ENCODE measurements around the gene DECR2. TPM values are rescaled to one million over a fixed set of nuclear protein-coding genes. Genes with fewer than 3 reads are reported as not detected.

DECR2 gene
- total and polyA plus RNA-seq, 2 of the 13 experiments (the other 11 are each of a cell fraction or from before 2014, with no cell fraction given) = 36.3 to 44.6 TPM

DNA sequence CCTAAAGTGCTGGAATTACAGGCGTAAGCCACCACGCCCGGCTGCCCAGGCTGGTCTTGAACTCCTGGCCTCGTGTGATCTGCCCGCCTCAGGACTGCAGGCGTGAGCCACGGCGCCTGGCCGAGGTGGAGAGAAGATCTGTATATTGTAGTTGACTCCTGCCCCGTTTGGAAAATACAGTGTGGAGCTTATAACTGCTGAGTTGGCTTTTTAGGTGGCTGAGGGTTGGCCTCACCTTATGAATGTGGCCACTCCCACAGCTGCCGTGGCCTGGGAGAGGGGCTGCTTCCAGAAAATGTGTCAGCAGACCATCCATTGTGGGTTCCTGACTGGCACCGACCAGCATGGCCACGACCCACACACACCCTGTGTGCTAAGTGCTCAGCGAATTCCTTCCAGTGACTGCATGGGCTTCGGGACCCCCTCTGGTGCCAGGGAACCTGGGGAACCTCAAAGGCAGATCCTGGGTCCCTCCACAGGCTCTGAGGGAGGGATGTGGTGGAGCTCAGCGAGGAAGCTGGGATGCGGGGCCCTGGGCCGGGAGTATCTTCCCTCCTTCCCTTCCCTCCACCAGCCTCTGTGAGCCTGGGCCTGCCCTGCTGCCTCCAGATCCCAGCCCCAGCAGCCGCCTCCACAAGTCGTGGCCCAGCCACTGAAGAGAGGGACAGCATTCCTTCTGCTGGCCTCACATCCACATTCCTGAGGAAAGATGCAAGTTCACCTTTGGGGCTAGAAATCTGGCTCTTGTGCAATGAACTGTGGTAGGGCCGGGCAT, 12.9 kb downstream of the DECR2 start:
- in situ Hi-C loops (cut with HindIII; ENCODE audit: extremely low pct_ligation_motif_present, low pct_unique_long_range_greater_than_20kb) = no loop called here
- intact Hi-C loops (cut with micrococcal nuclease; ENCODE audit: unreplicated experiment) = no loop called here
- no TSS peak for BruUV-seq (replicated peaks)
- WGBS (ENCODE audit: low lambda C conversion rate) = 67% methylated on average over 11 of the region's 21 CpGs
- no peak for DNase-seq (ENCODE audit: low spot score)
- H3K27ac ChIP-seq (ENCODE audit: extremely low read length, insufficient read depth, low read length) = no peak overlapping the region
- ChIA-PET POLR2A (interaction anchor here (1.3 to 3.0 kb wide), 4 partner anchors 9 to 87 kb away, joined by 3 to 15 read pairs (median 6); partner anchors contain the start of gene DECR2), CTCF (ENCODE audit: low intra/inter-chr PET ratio, low total read pairs) (no interaction called here)
- H3K9me3 ChIP-seq (ENCODE audit: low read length) = no peaks in the 10 kb centered on the region
- H3K36me3 ChIP-seq (replicated peaks in 1 of 2; ENCODE audit: control insufficient read depth in 1 of 2, insufficient read depth in 2 of 2, low read length in 2 of 2) = peaks cover 4 to 7% of the 10 kb centered on the region in 2 experiments; a peak in 4 of 5 replicates
- no peak for FAIRE-seq
- no peaks in the 10 kb centered on the region for H3K27me3 ChIP-seq (ENCODE audit: control insufficient read depth in 1 of 2, insufficient read depth in 2 of 2, low read length in 2 of 2)
- H3K9ac ChIP-seq (ENCODE audit: insufficient read depth, low read depth, low read length) = no peak overlapping the region
- no peak overlapping the region for H3K4me3 ChIP-seq (replicated peaks in 1 of 3; ENCODE audit: insufficient read depth in 1 of 3, low read depth in 2 of 3, low read length in 3 of 3)
- H3K79me2 ChIP-seq (ENCODE audit: insufficient read depth, low read length) = no peaks in the 10 kb centered on the region
- peak; percentile 37 for ATAC-seq
- H3K4me2 ChIP-seq (ENCODE audit: low read depth, low read length) = no peak overlapping the region
- no peak overlapping the region for H2AFZ ChIP-seq (ENCODE audit: low read length)
- no peaks in the 10 kb centered on the region for H4K20me1 ChIP-seq (ENCODE audit: insufficient read depth, low read length)
- peaks cover 17% of the 10 kb centered on the region for H3K4me1 ChIP-seq (ENCODE audit: insufficient read depth, low read length)
- peak; percentile 21 for TF ChIP-seq TEAD3 (CRISPR knock-in tag; optimal IDR thresholded peaks at IDR 0.05; ENCODE audit: borderline replicate concordance)
- TF ChIP-seq, protein P1, sequence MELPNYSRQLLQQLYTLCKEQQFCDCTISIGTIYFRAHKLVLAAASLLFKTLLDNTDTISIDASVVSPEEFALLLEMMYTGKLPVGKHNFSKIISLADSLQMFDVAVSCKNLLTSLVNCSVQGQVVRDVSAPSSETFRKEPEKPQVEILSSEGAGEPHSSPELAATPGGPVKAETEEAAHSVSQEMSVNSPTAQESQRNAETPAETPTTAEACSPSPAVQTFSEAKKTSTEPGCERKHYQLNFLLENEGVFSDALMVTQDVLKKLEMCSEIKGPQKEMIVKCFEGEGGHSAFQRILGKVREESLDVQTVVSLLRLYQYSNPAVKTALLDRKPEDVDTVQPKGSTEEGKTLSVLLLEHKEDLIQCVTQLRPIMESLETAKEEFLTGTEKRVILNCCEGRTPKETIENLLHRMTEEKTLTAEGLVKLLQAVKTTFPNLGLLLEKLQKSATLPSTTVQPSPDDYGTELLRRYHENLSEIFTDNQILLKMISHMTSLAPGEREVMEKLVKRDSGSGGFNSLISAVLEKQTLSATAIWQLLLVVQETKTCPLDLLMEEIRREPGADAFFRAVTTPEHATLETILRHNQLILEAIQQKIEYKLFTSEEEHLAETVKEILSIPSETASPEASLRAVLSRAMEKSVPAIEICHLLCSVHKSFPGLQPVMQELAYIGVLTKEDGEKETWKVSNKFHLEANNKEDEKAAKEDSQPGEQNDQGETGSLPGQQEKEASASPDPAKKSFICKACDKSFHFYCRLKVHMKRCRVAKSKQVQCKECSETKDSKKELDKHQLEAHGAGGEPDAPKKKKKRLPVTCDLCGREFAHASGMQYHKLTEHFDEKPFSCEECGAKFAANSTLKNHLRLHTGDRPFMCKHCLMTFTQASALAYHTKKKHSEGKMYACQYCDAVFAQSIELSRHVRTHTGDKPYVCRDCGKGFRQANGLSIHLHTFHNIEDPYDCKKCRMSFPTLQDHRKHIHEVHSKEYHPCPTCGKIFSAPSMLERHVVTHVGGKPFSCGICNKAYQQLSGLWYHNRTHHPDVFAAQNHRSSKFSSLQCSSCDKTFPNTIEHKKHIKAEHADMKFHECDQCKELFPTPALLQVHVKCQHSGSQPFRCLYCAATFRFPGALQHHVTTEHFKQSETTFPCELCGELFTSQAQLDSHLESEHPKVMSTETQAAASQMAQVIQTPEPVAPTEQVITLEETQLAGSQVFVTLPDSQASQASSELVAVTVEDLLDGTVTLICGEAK (IDR thresholded peaks at IDR 0.05) = no peak
- TF ChIP-seq, protein P1 (CRISPR knock-in tag; IDR thresholded peaks at IDR 0.05) = no peak
- TF ChIP-seq MAFF (IDR thresholded peaks at IDR 0.05; ENCODE audit: low read depth, low read length) = peak; percentile 95
- TF ChIP-seq, protein P2, sequence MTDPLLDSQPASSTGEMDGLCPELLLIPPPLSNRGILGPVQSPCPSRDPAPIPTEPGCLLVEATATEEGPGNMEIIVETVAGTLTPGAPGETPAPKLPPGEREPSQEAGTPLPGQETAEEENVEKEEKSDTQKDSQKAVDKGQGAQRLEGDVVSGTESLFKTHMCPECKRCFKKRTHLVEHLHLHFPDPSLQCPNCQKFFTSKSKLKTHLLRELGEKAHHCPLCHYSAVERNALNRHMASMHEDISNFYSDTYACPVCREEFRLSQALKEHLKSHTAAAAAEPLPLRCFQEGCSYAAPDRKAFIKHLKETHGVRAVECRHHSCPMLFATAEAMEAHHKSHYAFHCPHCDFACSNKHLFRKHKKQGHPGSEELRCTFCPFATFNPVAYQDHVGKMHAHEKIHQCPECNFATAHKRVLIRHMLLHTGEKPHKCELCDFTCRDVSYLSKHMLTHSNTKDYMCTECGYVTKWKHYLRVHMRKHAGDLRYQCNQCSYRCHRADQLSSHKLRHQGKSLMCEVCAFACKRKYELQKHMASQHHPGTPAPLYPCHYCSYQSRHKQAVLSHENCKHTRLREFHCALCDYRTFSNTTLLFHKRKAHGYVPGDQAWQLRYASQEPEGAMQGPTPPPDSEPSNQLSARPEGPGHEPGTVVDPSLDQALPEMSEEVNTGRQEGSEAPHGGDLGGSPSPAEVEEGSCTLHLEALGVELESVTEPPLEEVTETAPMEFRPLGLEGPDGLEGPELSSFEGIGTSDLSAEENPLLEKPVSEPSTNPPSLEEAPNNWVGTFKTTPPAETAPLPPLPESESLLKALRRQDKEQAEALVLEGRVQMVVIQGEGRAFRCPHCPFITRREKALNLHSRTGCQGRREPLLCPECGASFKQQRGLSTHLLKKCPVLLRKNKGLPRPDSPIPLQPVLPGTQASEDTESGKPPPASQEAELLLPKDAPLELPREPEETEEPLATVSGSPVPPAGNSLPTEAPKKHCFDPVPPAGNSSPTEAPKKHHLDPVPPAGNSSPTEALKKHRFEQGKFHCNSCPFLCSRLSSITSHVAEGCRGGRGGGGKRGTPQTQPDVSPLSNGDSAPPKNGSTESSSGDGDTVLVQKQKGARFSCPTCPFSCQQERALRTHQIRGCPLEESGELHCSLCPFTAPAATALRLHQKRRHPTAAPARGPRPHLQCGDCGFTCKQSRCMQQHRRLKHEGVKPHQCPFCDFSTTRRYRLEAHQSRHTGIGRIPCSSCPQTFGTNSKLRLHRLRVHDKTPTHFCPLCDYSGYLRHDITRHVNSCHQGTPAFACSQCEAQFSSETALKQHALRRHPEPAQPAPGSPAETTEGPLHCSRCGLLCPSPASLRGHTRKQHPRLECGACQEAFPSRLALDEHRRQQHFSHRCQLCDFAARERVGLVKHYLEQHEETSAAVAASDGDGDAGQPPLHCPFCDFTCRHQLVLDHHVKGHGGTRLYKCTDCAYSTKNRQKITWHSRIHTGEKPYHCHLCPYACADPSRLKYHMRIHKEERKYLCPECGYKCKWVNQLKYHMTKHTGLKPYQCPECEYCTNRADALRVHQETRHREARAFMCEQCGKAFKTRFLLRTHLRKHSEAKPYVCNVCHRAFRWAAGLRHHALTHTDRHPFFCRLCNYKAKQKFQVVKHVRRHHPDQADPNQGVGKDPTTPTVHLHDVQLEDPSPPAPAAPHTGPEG (CRISPR knock-in tag; IDR thresholded peaks at IDR 0.05) = no peak
- TF ChIP-seq SP1 (IDR thresholded peaks at IDR 0.05) = no peak
- no peak for TF ChIP-seq SP1 (CRISPR knock-in tag; IDR thresholded peaks at IDR 0.05)
- no peak for TF ChIP-seq CENPBD1 (CRISPR knock-in tag; IDR thresholded peaks at IDR 0.05; ENCODE audit: borderline replicate concordance, low read depth)
- TF ChIP-seq CENPT (CRISPR knock-in tag; IDR thresholded peaks at IDR 0.05; ENCODE audit: low read depth) = no peak

Data from HepG2 (cell line).